Measurements from ENCODE around the gene NFE2. TPM values are rescaled to one million over a fixed set of nuclear protein-coding genes. Genes with fewer than 3 reads are reported as not detected.
A peak's percentile ranks its signal among the peaks of the same experiment; 100 is the strongest.
"Not testable (repeated sequence)": the region's sequence is repeated elsewhere in the genome, so short reads cannot be mapped to it uniquely, and the experiment has no call there.

The NFE2 gene
- total RNA-seq, 1 experiment from 2014 or later: 2.4 TPM

- peak; percentile 65 for TF ChIP-seq AR (CRISPR knock-in tag; IDR thresholded peaks at IDR 0.05)
- peak; percentile 7; the same call in 1 of the 2 replicates for TF ChIP-seq PRRX2 (CRISPR knock-in tag; IDR thresholded peaks at IDR 0.05)
- no peak for TF ChIP-seq ZNF317 (CRISPR knock-in tag; IDR thresholded peaks at IDR 0.05; ENCODE audit: borderline replicate concordance, low read depth)
- peak; percentile 81; the same call in 1 of the 2 replicates for TF ChIP-seq ZNF416 (CRISPR knock-in tag; IDR thresholded peaks at IDR 0.05)
- TF ChIP-seq ZNF671 (CRISPR knock-in tag; IDR thresholded peaks at IDR 0.05): peak; percentile 3; the same call in 1 of the 2 replicates
- TF ChIP-seq NFATC4 (CRISPR knock-in tag; IDR thresholded peaks at IDR 0.05): peak; percentile 61; the same call in 1 of the 2 replicates
- TF ChIP-seq AFF4 (CRISPR knock-in tag; IDR thresholded peaks at IDR 0.05; ENCODE audit: borderline replicate concordance): no peak
These were observed 15.4 kb downstream of the NFE2 start (continued) for GRCh38 chr12:54285150-54286041.

DNA sequence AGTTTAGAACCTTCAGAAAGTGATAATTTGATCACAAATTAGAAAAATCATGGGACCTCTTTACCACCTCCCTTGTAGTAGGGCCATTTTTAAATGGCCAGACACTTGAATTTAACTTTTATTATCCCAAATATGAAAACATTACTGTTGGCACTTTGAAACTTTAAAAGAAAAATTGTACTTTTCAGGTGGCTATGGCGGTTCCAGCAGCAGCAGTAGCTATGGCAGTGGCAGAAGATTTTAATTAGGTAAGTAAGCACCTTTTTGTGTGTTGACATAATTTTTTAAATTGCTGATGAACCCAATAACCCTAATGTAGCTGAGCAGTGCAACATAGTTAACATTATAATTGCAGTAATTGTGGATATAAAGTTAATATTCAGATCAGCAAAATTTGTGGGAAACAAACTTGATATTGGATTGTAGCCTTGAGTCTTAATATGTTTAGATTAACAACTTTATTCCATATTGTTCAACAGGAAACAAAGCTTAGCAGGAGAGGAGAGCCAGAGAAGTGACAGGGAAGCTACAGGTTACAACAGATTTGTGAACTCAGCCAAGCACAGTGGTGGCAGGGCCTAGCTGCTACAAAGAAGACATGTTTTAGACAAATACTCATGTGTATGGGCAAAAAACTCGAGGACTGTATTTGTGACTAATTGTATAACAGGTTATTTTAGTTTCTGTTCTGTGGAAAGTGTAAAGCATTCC, 16.6 kb downstream of the NFE2 start:
- Mint-ChIP-seq H3K27ac (peak overlapping the region; percentile 86), H3K4me1 (peaks cover 41% of the 10 kb centered on the region)
- TF ChIP-seq, protein P1, sequence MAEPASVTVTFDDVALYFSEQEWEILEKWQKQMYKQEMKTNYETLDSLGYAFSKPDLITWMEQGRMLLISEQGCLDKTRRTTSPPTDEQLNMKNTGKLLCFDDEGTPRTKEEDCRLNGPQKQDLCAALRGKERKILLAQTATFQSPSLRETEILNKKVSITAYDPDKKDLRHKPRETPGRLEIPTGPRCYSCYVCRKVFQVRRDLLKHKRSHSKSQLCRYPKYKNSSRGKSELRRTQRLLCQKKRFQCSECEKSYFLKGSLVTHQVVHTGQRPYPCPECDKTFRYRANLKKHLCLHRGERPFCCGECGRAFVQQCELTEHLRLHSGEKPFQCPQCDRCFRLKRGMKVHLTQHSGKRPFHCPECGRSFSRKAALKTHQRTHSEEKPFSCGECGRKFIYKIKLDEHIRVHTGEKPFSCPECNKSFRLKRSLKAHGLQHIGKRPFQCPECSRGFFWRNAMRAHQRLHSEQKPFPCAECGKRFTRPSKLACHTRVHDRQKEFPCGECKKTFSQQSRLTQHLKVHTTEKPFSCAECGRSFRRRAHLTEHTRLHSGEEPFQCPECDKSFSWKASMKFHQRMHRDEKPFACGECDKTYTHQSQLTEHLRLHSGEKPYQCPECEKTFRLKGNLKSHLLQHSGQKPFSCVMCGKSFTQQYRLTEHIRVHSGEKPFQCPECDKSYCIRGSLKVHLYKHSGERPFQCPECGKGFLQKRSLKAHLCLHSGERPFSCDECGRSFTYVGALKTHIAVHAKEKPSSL (CRISPR knock-in tag; conservative IDR thresholded peaks at IDR 0.05): peak; percentile 67; the same call in 1 of the 2 replicates
- not testable (repeated sequence) for H3K27me3 Mint-ChIP-seq (ENCODE audit: low read depth); DNase-seq (ENCODE audit: low spot score); ATAC-seq; H3K9me3 Mint-ChIP-seq; H3K4me3 Mint-ChIP-seq; H3K36me3 Mint-ChIP-seq
- ChIA-PET CTCF (interaction anchor here (1.4 kb wide), 1 partner anchor 40 kb away, joined by 3 read pairs; no protein-coding TSS in a partner anchor), POLR2A (interaction anchor here (1.0 to 3.9 kb wide), 4 partner anchors 8 to 84 kb away, joined by 3 to 15 read pairs (median 4); partner anchors contain the start of gene COPZ1)

GRCh38 chr12:54282949-54283593, 17.7 kb downstream of the NFE2 start:
- Mint-ChIP-seq H3K36me3 (no peaks in the 10 kb centered on the region; the same call in none of the 2 replicates), H3K4me3 (no peak overlapping the region), H3K4me1 (peaks cover 46% of the 10 kb centered on the region), H3K9me3 (no peaks in the 10 kb centered on the region), H3K27me3 (ENCODE audit: low read depth) (no peaks in the 10 kb centered on the region), H3K27ac (no peak overlapping the region; the same call in 1 of the 2 replicates)
- ATAC-seq (no peak), DNase-seq (ENCODE audit: low spot score) (no peak)
- CTCF ChIA-PET: interaction anchor here (0.7 to 1.1 kb wide), 3 partner anchors 31 to 78 kb away, joined by 3 to 4 read pairs (median 4); no protein-coding TSS in a partner anchor
- POLR2A ChIA-PET: interaction anchor here (0.6 to 1.6 kb wide), 6 partner anchors 9 to 85 kb away, joined by 3 to 9 read pairs (median 4); partner anchors contain the start of gene COPZ1
- peak; percentile 49 for TF ChIP-seq EMX1 (CRISPR knock-in tag; IDR thresholded peaks at IDR 0.05)
- peak; percentile 43; the same call in 1 of the 2 replicates for TF ChIP-seq ERG (CRISPR knock-in tag; IDR thresholded peaks at IDR 0.05)
- TF ChIP-seq ZNF671 (CRISPR knock-in tag; IDR thresholded peaks at IDR 0.05): peak; percentile 11; the same call in 1 of the 2 replicates
- peak; percentile 61; the same call in 1 of the 2 replicates for TF ChIP-seq AR (CRISPR knock-in tag; IDR thresholded peaks at IDR 0.05)
